ENCODE measurements around the gene PRCC.

DNA sequence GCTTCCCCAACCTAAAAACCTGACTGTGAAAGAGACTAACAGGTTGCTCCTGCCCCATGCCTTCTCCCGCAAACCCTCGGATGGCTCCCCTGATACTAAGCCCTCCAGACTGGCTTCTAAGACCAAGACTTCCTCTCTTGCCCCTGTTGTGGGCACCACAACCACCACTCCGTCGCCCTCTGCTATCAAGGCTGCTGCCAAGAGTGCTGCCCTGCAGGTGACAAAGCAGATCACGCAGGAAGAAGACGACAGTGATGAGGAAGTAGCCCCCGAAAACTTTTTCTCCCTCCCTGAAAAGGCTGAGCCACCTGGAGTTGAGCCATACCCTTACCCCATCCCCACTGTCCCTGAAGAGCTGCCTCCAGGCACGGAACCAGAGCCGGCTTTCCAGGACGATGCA is 19.3 kb downstream of the PRCC start:
- TF ChIP-seq SPI1 (IDR thresholded peaks at IDR 0.05; ENCODE audit: low read depth, low read length) (no peak), POLR2A (IDR thresholded peaks at IDR 0.05; ENCODE audit: low read depth, low read length) (no peak), POLR2AphosphoS5 (IDR thresholded peaks at IDR 0.05; ENCODE audit: low read depth, low read length) (no peak), POU2F2 (IDR thresholded peaks at IDR 0.05; ENCODE audit: low read depth, low read length) (no peak), TAF1 (IDR thresholded peaks at IDR 0.05; ENCODE audit: low read depth, low read length) (no peak), PAX5 (IDR thresholded peaks at IDR 0.05; ENCODE audit: insufficient read depth, low read length, severe bottlenecking) (no peak)
